Natural killer cell (primary cell): ENCODE measurements around the gene PLD1. TPM values are rescaled to one million over a fixed set of nuclear protein-coding genes. Genes with fewer than 3 reads are reported as not detected.
A peak's percentile ranks its signal among the peaks of the same experiment; 100 is the strongest.

Experiments
- ATAC-seq, 3 donors: fragments of 150-1000 bp in 2 of 3; fragments of 200-7000 bp in 1 of 3; cut with Tn5 transposase; 1 replicate in 1 of 3; 2 replicates in 2 of 3; pipeline ENCODE4 v1.10.0; 2021; ENCODE audit warnings: mild to moderate bottlenecking in 2 of 3, moderate library complexity in 2 of 3
- DNase-seq, 2 donors: peaks; one replicate each; pipeline versions ENCODE4 v3.0.0 to v3.0.0-alpha.2; 2013 to 2021; ENCODE audit warnings: mixed read lengths in 1 of 2
- H3K27ac ChIP-seq: one replicate; pipeline ENCODE4 v1.5.1; 2013; ENCODE audit warnings: mild to moderate bottlenecking, low read length
- H3K27me3 ChIP-seq: one replicate; pipeline ENCODE4 v1.6.1; 2013; ENCODE audit warnings: low read length; ENCODE audit not compliant: control insufficient read depth, insufficient read depth
- H3K36me3 ChIP-seq: one replicate; pipeline ENCODE4 v1.6.1; 2013; ENCODE audit warnings: low read length; ENCODE audit not compliant: control insufficient read depth, insufficient read depth
- H3K4me1 ChIP-seq: one replicate; pipeline ENCODE4 v1.6.1; 2013; ENCODE audit warnings: low read length; ENCODE audit not compliant: control insufficient read depth, insufficient read depth
- H3K4me3 ChIP-seq: one replicate; pipeline ENCODE4 v1.5.1; 2013; ENCODE audit warnings: low read length
- H3K9me3 ChIP-seq: one replicate; pipeline ENCODE4 v1.6.1; 2013; ENCODE audit warnings: low read length; ENCODE audit not compliant: control insufficient read depth, insufficient read depth
- H3K27ac Mint-ChIP-seq, 2 donors: one replicate each; pipeline ENCODE4 v1.8.0; 2022; ENCODE audit warnings: mild to moderate bottlenecking in 2 of 2, mixed read lengths in 2 of 2, moderate library complexity in 1 of 2
- H3K27me3 Mint-ChIP-seq, 2 donors: one replicate each; pipeline ENCODE4 v1.8.0; 2022; ENCODE audit warnings: low read depth in 2 of 2, mixed read lengths in 2 of 2
- H3K36me3 Mint-ChIP-seq: one replicate; pipeline ENCODE4 v1.8.0; 2022; ENCODE audit warnings: mixed read lengths
- H3K4me1 Mint-ChIP-seq, 2 donors: one replicate each; pipeline ENCODE4 v1.8.0; 2022; ENCODE audit warnings: mixed read lengths in 2 of 2
- H3K4me3 Mint-ChIP-seq: one replicate; pipeline ENCODE4 v1.8.0; 2022; ENCODE audit warnings: mild to moderate bottlenecking, moderate library complexity, mixed read lengths
- H3K9me3 Mint-ChIP-seq, 2 donors: one replicate each; pipeline ENCODE4 v1.8.0; 2022; ENCODE audit warnings: mixed read lengths in 2 of 2
- CTCF ChIP-seq: fragments of 200-600 bp; IDR thresholded peaks from one replicate; pipeline ENCODE4 v1.8.0; 2022; ENCODE audit warnings: antibody characterized with exemption
- WGBS: methylation state at CpG from one replicate; pipeline ENCODE4 v1.1.7; 2013; ENCODE audit warnings: missing lambda C conversion rate; ENCODE audit not compliant: insufficient coverage; 5-methylcytosine and 5-hydroxymethylcytosine counted together
- intact Hi-C: fragments of 100-400 bp; cut with micrococcal nuclease; formaldehyde crosslinking; loops from one replicate; pipeline ENCODE4 v1.14.2; 2022
- total RNA-seq, 4 donors: library from RNA; stranded (reverse); fragments of 120-200 nt in 1 of 4; gene quantifications; one replicate each; pipeline versions ENCODE4 v1.2.3 to v1.2.4, GENCODE V29; 2013 to 2022

PLD1 gene
- total RNA-seq, 3 donors from 2014 or later (not counting 1 experiment from before 2014, with no cell fraction given), result 13.2 to 26.3 (median 17.1) TPM

DNA sequence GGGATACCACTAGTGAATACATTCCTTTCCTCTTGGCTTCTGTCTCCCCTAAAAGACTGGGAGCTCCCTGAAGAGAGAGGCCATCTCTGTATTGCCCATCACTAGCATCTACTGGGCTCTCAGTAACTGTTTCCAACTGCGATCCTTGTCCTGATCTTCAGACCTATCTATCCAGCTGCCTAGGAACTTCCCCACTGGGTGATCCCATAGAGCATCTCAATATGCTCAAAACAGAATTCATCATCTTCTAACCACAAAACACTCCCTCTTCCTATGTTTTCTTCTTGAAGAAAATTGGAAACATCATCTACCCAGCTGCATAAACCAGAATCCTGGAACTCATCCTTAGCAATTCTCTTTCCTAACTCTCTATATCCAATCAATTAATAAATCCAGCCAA lies 54.6 kb downstream of the PLD1 start:
- H3K27ac ChIP-seq, result no peak overlapping the region
- WGBS, result 95% methylated on average over 1 of the region's 1 CpG
- H3K4me3 ChIP-seq, result no peak overlapping the region
- no peak overlapping the region for H3K4me3 Mint-ChIP-seq
- H3K27ac Mint-ChIP-seq, result no peak overlapping the region
- no peaks in the 10 kb centered on the region for H3K9me3 ChIP-seq
- peaks cover 0 to 4% of the 10 kb centered on the region in 2 donors for H3K4me1 Mint-ChIP-seq
- no peaks in the 10 kb centered on the region for H3K36me3 ChIP-seq
- no peaks in the 10 kb centered on the region for H3K9me3 Mint-ChIP-seq
- no peaks in the 10 kb centered on the region for H3K36me3 Mint-ChIP-seq
- H3K27me3 Mint-ChIP-seq, result no peaks in the 10 kb centered on the region
- peaks cover 4% of the 10 kb centered on the region for H3K27me3 ChIP-seq
- DNase-seq, result no peak
- TF ChIP-seq CTCF, result no peak
- no peak for ATAC-seq
- intact Hi-C loops, result no loop called here
- no peaks in the 10 kb centered on the region for H3K4me1 ChIP-seq

DNA sequence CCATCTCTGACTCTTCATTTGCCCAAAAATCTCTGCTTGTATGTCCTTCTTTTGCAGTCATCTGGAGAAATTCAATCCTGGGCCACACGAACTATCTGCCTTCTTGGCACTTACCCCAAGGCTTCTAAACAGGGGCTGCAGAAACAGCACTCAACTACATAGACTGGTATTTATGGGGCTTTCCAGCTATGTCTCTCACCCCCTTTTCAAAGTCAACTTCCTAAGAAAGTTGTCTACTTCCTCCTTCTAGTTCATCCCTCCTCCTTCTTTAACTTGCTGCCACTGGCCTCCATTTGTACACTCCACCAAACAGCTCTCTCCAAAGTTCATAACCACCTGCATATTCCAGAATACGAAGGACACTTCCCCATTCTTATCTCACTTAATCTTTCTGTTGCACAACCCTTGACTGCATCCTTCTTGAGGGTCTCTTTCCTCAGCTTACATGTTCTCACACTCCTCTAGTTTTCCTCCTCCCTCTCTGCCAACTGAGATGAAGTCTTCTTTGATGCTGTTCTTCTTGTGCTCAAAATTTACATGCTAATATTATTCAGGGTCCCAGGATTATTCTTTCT lies 55.2 kb downstream of the PLD1 start:
- intact Hi-C loops, result no loop called here
- ATAC-seq (peak in 1 of 3 donors; percentile 38), DNase-seq (no peak)
- H3K27me3 Mint-ChIP-seq, result no peaks in the 10 kb centered on the region
- no peaks in the 10 kb centered on the region for H3K36me3 Mint-ChIP-seq
- WGBS, result 60% methylated on average over 2 of the region's 2 CpGs
- Histone ChIP-seq H3K4me1 (no peaks in the 10 kb centered on the region), H3K27me3 (peaks cover 4% of the 10 kb centered on the region), H3K27ac (no peak overlapping the region), H3K9me3 (no peaks in the 10 kb centered on the region), H3K4me3 (no peak overlapping the region), H3K36me3 (no peaks in the 10 kb centered on the region)
- no peak for TF ChIP-seq CTCF
- H3K27ac Mint-ChIP-seq, result no peak overlapping the region
- H3K4me1 Mint-ChIP-seq, result peaks cover 0 to under 1% of the 10 kb centered on the region in 2 donors
- H3K9me3 Mint-ChIP-seq, result no peaks in the 10 kb centered on the region
- no peak overlapping the region for H3K4me3 Mint-ChIP-seq

- Mint-ChIP-seq H3K4me3 (no peak overlapping the region), H3K36me3 (no peaks in the 10 kb centered on the region), H3K4me1 (no peaks in the 10 kb centered on the region), H3K27ac (no peak overlapping the region), H3K27me3 (no peaks in the 10 kb centered on the region), H3K9me3 (no peaks in the 10 kb centered on the region)
- no peak for DNase-seq
- ATAC-seq, result no peak
- no peak for TF ChIP-seq CTCF
- Histone ChIP-seq H3K27me3 (peaks cover 6% of the 10 kb centered on the region), H3K9me3 (no peaks in the 10 kb centered on the region), H3K4me3 (no peak overlapping the region), H3K4me1 (no peaks in the 10 kb centered on the region), H3K27ac (no peak overlapping the region), H3K36me3 (no peaks in the 10 kb centered on the region)
- intact Hi-C loops, result no loop called here
- 81% methylated on average over 5 of the region's 5 CpGs for WGBS
Measured at GRCh38 chr3:171753665-171754408, 56.4 kb downstream of the PLD1 start.
